Ammon's horn (tissue), 1 donor: ENCODE data around the gene PEX14.

Experiments used
- DNase-seq: peaks from one replicate; pipeline ENCODE4 v3.0.0-alpha.2; 2016; ENCODE audit warnings: low spot score

Gene PEX14

DNA sequence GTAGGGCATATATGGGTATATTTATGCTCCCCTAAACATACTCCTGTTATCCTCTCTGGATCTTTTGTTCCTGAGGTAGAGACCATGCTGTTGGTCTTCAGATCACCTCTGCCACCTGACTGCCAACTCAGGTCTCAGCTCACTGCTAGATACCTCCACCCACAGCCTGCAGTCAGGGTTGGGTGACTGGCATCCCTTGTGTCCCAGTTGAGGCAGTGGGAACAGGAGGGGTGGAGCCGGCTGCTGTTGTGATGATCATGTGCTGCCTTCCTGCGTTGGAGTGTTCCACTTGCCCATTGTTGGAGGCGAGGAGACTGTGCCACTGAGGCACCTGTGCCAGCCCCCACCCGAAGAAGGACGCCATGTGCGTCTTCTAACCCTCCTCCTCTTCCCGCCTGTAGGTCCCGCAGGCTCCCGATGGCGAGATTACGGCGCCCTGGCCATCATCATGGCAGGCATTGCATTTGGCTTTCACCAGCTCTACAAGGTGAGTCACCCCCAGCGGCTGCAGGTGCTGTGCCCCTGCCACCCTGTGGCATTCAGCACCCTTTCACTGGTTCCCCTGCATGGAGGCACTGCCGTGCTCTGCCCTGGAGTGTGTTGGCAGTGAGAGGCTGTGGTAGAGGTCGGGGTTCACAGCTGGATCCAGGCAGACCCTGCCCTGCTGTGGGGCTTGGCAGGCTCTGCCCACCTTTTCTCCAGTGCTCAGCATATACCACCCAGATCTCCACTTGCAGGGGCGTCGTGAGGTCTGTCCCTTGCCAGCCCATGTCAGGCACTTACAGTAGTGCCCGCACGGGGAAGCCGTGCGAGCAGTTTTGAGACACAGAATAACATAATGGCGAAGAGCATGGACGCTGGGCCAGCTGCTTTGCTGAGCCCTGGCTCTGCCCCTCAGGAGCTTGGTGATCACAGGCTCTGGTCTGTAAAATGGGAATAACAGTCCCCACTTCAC is 143.5 kb downstream of the PEX14 start:
- no peak for DNase-seq

DNA sequence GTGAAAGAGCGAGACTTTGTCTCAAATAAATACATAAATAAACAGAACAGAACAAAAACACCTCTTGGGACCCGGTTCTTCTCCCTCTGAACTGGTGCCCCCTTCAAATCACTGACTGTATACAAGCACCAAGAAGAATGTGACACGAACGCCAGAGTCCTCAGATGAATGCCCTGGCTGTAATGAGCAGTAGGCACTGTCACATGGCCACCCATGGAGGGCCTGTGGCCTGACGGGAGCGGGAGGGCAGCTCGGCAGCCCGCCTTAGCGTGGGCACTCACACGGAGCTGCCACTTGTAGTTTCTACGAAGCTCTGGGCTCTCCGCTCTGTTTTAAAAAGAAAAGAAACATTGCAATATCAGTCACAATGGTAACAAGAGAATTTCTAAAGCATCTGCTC is 146.0 kb downstream of the PEX14 start:
- peak; percentile 32 for DNase-seq

GRCh38 chr1:10621906-10622305 is 147.2 kb downstream of the PEX14 start:
- no peak for DNase-seq

DNA sequence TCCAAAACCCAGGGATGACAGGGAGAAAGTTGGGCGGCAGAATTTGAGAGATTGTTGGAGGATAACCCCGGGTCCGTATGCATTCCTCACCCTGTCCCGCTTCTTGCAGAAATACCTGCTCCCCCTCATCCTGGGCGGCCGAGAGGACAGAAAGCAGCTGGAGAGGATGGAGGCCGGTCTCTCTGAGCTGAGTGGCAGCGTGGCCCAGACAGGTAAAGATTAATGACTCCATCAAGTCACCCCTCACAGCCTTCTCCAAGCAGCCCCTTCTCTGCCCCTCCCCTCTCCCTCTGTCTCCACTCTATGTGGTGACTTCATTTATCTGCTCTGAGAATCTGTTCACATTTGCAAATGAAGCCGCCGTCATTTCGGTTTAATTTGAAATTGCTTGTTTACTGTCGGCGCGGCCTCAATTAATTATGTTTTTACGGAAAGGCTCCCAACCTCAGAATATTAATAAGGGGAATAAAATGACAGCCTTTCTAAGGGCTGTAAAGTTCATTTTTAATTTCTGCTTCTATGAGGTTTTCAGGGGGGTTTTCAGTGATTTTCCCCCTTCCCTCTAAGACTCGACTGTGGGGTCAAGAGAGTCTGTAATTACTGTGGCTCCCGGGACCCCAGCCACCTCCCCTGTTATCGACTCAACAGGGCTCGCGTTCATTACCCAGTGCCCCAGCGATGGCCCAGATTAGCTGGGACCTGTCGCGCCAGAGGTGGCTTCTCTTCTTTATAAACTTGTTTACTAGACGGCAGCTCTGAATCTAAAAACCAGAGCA is 148.3 kb downstream of the PEX14 start:
- DNase-seq = no peak

- DNase-seq = no peak
Observed at GRCh38 chr1:10623686-10624145, 149.0 kb downstream of the PEX14 start.

DNA sequence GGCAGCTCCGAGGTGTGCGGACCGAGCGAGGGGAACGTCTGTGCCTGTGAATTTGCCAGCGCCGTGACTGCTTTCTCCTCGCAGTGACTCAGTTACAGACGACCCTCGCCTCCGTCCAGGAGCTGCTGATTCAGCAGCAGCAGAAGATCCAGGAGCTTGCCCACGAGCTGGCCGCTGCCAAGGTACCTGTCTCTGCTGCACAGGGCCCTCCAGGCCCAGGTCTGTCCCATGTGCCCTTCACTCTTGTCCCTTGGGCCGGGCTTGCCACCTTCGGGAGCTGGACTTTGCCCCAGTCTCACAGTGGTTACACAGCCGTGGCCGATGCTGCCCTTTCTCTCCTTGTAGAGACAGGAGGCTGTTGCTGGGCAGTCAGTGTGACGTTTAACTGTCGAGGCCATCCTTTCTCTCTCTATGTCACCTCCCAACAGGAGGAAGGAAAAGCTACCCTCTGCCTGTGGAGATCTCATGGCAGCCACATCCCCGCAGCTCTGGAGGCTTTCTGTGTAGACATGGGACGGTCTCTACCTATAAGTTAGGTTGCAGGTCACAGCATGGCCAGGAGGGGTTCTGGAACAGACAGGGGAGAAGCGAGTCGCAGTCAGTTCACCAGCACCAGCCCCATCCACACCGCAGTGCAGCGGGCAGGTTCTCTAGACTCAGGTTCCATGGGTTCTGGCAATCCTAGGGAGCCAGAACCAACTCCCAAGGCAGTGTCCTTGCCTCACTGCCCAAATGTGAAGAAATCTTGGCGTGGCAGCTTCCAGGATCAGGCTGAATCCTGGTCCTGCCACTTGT is 149.7 kb downstream of the PEX14 start:
- DNase-seq = no peak

DNA sequence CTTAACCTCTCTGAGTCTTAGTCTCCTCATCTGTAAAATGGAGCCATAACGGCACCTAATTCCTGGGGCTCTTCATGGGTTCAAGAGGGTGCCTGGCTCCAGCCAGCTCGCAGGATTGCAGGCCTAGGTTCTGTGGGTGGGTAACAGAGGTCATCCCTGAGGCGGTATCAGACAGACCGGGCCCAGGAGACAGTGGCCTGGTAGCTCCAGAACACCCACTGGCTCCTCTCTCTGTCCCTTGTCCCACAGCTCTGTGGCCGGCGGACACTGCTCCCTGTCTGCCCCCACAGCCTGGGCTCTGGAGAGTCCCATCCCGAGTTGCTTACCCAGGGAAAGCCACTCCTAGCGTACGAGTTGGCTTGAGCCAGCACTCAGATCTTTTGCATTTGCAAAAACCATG is 150.3 kb downstream of the PEX14 start:
- DNase-seq = no peak

DNA sequence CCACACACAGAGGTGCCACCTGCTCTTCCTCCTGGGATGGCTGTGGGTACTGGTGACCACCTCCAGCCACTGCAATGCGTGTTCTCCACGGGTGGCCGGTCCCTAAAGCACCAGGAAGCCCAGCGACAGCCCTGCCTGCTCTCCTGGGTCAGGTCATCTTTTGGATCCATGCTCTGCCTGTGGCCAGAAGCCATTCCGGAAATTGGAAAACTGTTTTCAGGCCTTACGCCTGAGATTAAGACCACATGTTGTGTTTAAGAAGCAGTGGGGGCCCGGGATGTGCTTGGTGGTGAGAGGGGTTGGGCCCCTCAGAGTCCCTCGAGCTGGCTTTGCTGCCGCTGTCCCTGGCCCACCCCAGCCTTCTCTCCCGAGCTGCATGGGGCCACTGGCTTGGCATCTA is 150.8 kb downstream of the PEX14 start:
- DNase-seq = no peak

DNA sequence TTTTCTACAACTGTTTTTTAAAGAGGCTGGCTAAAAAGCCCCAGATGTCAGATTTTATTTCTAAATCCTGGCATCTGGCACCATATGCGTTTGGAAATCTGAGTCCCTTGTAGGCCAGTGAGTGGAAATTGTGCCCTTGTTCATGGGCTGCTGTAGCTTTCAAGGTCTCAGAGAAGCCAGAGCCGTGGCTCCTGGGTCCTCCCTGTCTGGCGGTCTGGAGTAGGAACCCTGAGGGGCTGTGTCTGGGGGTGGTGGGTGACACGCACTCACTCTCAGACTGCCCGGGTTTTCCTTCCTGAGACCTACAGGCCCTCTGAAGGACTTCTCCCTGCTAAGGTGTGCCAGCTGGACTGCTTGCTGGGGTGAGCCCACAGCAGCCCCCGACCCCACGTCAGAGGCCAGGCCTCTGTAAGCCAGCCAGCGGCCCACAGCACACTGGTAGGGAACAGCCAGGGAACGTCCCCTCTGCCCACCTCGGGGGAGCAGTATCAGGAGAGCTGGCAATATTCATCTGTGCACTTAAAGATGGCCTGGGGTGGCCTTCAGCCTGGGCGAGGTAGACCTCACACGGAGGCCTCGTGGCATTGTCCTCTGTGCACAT is 151.5 kb downstream of the PEX14 start:
- DNase-seq = no peak

GRCh38 chr1:10626791-10627410 is 152.2 kb downstream of the PEX14 start:
- DNase-seq = no peak

- no peak for DNase-seq
Observed at GRCh38 chr1:10628685-10629084, 153.9 kb downstream of the PEX14 start.

GRCh38 chr1:10629091-10629815 is 154.5 kb downstream of the PEX14 start:
- DNase-seq = no peak

- DNase-seq = no peak
Observed at GRCh38 chr1:10629816-10630571, 155.2 kb downstream of the PEX14 start.

DNA sequence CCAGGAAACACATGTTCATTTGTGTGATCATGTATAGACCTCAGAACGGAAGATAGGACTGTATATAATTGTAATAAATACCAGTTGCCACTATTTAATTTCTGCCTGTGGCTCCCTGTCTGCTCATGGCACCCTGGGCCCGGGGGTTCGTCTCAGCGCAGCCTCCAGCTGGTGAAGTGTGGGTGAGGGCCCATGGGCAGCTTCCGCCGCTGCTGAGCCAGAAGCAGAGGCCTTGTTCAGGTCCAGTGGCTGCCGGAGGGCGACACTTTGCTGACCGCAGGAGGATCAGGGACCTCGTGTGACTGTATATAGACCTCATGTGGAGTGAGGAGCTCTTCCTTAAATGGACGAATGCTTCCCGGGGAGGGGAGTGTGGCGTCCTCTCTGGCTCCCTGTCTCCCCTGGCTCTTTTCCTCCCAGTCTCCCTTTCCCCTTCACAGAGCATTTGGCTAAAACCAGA is 155.9 kb downstream of the PEX14 start:
- no peak for DNase-seq

DNA sequence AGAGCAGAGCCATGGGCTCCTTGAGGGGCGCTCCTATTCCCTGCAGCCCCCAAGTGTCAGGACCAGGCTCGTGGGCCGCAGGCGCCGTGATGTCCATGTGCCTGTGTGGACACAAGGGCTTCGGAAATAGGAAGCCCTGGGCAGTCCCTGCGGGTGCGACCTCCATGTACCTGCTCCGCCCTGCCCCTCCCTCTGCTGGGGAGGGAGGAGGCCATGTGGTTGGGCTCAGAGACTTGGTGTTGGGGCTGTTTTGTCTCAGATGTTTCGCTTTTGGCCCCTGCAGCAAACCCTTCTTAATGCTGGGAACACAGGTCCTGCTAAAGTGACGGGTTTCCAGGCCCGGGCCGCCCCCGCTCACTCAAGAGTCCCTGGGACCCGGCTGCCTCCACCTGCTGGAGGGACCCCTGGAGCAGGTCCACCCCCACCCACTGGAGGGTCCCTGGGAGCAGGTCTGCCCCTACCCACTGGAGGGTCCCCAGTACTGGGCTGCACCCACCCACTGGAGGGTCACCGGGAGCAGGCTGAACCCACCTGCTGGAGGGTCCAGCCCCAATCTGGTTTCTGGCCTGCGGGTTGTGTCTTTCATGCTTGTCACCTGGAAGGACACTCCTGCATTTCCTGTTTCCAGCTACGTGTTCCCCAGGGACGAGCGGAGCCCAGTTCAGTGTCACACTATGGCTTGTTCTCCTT is 156.5 kb downstream of the PEX14 start:
- DNase-seq = no peak

GRCh38 chr1:10631811-10632593 is 157.3 kb downstream of the PEX14 start:
- DNase-seq = no peak

- DNase-seq = no peak
Observed at GRCh38 chr1:10632691-10633090, 157.9 kb downstream of the PEX14 start.

- DNase-seq = no peak
Observed at GRCh38 chr1:10633416-10633815, 158.7 kb downstream of the PEX14 start.
